Cardiac muscle cell (in vitro differentiated cells and primary cell): ENCODE data around the gene MAB21L1. TPM values are rescaled to one million over a fixed set of nuclear protein-coding genes. Genes with fewer than 3 reads are reported as not detected.

Experiments
- DNase-seq, 2 donors: peaks; one replicate each; pipeline versions ENCODE4 v3.0.0 to v3.0.0-alpha.2; 2010 to 2017; ENCODE audit warnings: low read depth in 1 of 2, low spot score in 1 of 2
- H3K27ac ChIP-seq: fragments of 200-600 bp; sonication (generic); 2 replicates; pipeline ENCODE4 v1.5.1; 2016
- H3K27me3 ChIP-seq: fragments of 200-600 bp; sonication (generic); 2 replicates; pipeline ENCODE4 v1.6.0; 2016; ENCODE audit warnings: control low read depth
- H3K36me3 ChIP-seq: fragments of 200-600 bp; sonication (generic); 2 replicates; pipeline ENCODE4 v1.5.1; 2016; ENCODE audit warnings: control low read depth
- H3K4me1 ChIP-seq: fragments of 200-600 bp; sonication (generic); 2 replicates; pipeline ENCODE4 v1.8.1; 2017; ENCODE audit warnings: low read depth, mild to moderate bottlenecking, mixed run types
- H3K4me3 ChIP-seq: fragments of 200-600 bp; sonication (generic); 2 replicates; pipeline ENCODE4 v1.5.1; 2016; ENCODE audit warnings: mild to moderate bottlenecking
- H3K9me3 ChIP-seq: fragments of 200-600 bp; sonication (generic); 2 replicates; pipeline ENCODE4 v1.5.1; 2017; ENCODE audit warnings: low read depth, mild to moderate bottlenecking, control low read depth
- polyA plus RNA-seq: library from polyadenylated mRNA; unstranded; fragments of >200 nt; fragmentation: Nextera tagmentation; extraction: Ambion mirVana; gene quantifications from 2 replicates; pipeline ENCODE4 v1.2.1, GENCODE V29; 2016
- total RNA-seq: library from RNA; depleted of rRNA; stranded (reverse); fragments of >200 nt; gene quantifications from 2 replicates; pipeline ENCODE4 v1.2.3, GENCODE V29; 2016
- TF ChIP-seq, protein P1 (sequence below): IDR thresholded peaks from 2 replicates; pipeline ENCODE4 v1.5.1; 2012; ENCODE audit warnings: low read depth, mild to moderate bottlenecking, low read length

The MAB21L1 gene
- 0.03 TPM in 1 of 2 replicates, not detected in the other for total RNA-seq
- polyA plus RNA-seq = 0.27 and 0.29 TPM in 2 replicates

- TF ChIP-seq, protein P1, sequence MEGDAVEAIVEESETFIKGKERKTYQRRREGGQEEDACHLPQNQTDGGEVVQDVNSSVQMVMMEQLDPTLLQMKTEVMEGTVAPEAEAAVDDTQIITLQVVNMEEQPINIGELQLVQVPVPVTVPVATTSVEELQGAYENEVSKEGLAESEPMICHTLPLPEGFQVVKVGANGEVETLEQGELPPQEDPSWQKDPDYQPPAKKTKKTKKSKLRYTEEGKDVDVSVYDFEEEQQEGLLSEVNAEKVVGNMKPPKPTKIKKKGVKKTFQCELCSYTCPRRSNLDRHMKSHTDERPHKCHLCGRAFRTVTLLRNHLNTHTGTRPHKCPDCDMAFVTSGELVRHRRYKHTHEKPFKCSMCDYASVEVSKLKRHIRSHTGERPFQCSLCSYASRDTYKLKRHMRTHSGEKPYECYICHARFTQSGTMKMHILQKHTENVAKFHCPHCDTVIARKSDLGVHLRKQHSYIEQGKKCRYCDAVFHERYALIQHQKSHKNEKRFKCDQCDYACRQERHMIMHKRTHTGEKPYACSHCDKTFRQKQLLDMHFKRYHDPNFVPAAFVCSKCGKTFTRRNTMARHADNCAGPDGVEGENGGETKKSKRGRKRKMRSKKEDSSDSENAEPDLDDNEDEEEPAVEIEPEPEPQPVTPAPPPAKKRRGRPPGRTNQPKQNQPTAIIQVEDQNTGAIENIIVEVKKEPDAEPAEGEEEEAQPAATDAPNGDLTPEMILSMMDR = no peak
- H3K4me3 ChIP-seq = no peak within 1 kb of the TSS
- no peak within 1 kb of the TSS for H3K27ac ChIP-seq
- no peaks in the 10 kb centered on the region for H3K9me3 ChIP-seq
- H3K36me3 ChIP-seq = no peaks in the 10 kb centered on the region
- peaks cover 100% of the 10 kb centered on the region for H3K27me3 ChIP-seq
- H3K4me1 ChIP-seq = no peaks in the 10 kb centered on the region
- DNase-seq = peak; percentile 35 to 37
Measured at GRCh38 chr13:35475960-35476943, at the start of gene MAB21L1. MAB21L1 (minus strand) TSS chr13:35476689; CDS start chr13:35476138, 551 bp downstream.

DNA sequence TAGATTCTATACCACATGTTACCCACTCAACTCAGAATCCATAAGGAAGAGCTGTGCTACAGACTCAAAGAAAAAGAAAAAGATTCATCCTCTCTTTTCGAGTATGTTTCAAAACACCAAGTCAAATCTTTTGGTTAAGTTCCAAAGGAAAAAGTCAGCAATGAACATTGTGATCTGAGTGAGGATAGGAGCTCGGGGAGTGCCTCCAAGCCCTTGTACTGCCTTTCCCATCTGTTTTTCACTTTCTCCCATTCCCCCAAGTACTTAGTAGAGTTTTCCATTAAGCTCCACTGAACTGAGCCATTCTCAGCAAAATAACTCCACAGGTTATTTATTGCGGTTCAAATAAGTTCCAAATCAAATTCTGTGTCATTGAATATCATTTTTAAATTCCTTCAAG, 47.7 kb upstream of the MAB21L1 start:
- Histone ChIP-seq H3K27me3 (no peaks in the 10 kb centered on the region), H3K9me3 (no peaks in the 10 kb centered on the region), H3K4me3 (no peak overlapping the region), H3K36me3 (no peaks in the 10 kb centered on the region), H3K4me1 (no peaks in the 10 kb centered on the region), H3K27ac (no peak overlapping the region)
- peak in 1 of 2 donors; percentile 29 for DNase-seq
- TF ChIP-seq, protein P1 = no peak

DNA sequence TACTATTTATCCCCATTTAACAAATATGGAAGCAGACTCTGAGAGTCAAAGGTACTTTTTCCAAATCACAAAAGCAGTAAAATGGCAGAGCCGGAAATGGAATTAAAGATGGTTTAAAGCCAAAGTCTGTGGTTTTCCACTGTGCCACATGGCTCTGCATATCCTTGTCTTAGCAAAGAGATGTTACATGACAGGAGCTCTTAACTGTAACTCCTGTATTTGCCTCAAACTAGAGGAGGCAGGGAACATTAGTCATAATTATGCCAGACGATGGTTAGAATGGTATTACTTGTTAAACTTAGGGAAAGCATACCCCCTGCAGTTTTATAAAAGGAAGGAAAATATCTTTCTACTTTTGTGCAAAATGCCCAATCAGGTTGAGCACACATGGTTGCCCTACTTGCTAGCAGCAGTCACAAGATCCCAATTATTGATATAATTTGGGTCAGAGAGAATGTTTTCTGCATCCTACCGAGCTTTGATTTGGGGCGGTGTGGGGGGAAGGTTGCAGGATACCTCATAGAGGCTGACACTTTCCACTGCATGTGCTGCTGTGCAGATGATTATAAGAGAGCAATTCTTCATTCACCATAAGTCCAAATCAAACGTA, 42.0 kb upstream of the MAB21L1 start:
- DNase-seq = peak in 1 of 2 donors; percentile 3

DNA sequence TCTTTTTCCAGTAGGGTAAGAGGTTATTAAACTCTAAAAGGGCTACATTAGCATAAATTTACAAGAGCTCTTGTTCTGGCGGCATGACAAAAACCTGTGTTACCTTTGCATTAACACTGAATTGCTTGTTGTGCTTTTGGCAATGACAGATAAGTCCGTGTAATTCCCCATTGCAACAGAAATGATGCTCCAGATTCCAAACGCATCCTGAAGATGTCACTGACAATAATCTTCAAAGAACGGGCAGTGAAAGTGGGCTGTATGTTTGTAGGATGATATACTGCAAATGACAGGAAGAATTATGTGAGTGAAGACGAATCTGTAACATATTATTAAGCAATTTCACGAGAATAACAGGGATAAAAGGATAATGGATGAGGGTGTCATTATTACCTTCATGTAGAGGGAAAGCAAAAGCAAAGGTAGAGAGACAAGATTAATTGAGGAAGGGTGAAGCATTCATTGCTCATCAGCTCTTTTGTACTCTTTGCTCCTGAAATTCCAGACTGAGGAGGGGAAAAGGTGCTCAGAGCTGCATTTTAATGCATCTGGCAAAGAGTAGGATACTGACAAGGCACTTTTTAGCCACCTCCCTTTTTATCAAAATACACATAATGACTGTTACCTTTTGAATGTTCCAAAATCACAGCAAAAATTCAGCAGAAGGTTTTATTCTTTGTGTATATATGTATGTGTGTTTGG, 38.5 kb upstream of the MAB21L1 start:
- DNase-seq = no peak
- H3K9me3 ChIP-seq = no peaks in the 10 kb centered on the region
- no peak overlapping the region for H3K27ac ChIP-seq
- no peaks in the 10 kb centered on the region for H3K4me1 ChIP-seq
- H3K4me3 ChIP-seq = no peak overlapping the region
- TF ChIP-seq, protein P1 = no peak
- H3K27me3 ChIP-seq = no peaks in the 10 kb centered on the region
- no peaks in the 10 kb centered on the region for H3K36me3 ChIP-seq

More for the DNA sequence above, 42.0 kb upstream of the MAB21L1 start:
- Histone ChIP-seq H3K36me3 (no peaks in the 10 kb centered on the region), H3K9me3 (no peaks in the 10 kb centered on the region), H3K4me3 (no peak overlapping the region), H3K4me1 (no peaks in the 10 kb centered on the region), H3K27me3 (no peaks in the 10 kb centered on the region), H3K27ac (no peak overlapping the region)
- TF ChIP-seq, protein P1 = no peak

- TF ChIP-seq, protein P1 = no peak
- no peak for DNase-seq
- Histone ChIP-seq H3K9me3 (no peaks in the 10 kb centered on the region), H3K4me3 (no peak overlapping the region), H3K36me3 (no peaks in the 10 kb centered on the region), H3K27ac (no peak overlapping the region), H3K4me1 (no peaks in the 10 kb centered on the region), H3K27me3 (no peaks in the 10 kb centered on the region)
Measured at GRCh38 chr13:35514061-35514477, 37.6 kb upstream of the MAB21L1 start.
